DMS 273 (cell line): Measurements from ENCODE around the gene MAVS.
"Not testable (repeated sequence)": the region's sequence is repeated elsewhere in the genome, so short reads cannot be mapped to it uniquely, and the experiment has no call there.

ENCODE experiments used
- DNase-seq: peaks from one replicate; lab custom pipeline; 2025; ENCODE audit not compliant: unreplicated experiment; lab: John Stamatoyannopoulos, UW

MAVS gene

GRCh38 chr20:3847429-3847940 is 851 bp downstream of the MAVS start:
- no peak for DNase-seq

GRCh38 chr20:3848565-3848964 is 1.9 kb downstream of the MAVS start:
- DNase-seq, result no peak

- no peak for DNase-seq
Measured at GRCh38 chr20:3854462-3854871, 7.8 kb downstream of the MAVS start.

- no peak for DNase-seq
Measured at GRCh38 chr20:3857405-3857804, 10.8 kb downstream of the MAVS start.

- DNase-seq, result no peak
Measured at GRCh38 chr20:3858689-3859088, 12.1 kb downstream of the MAVS start.

- DNase-seq, result no peak
Measured at GRCh38 chr20:3861191-3861590, 14.6 kb downstream of the MAVS start.

- no peak for DNase-seq
Measured at GRCh38 chr20:3862333-3862732, 15.7 kb downstream of the MAVS start.

DNA sequence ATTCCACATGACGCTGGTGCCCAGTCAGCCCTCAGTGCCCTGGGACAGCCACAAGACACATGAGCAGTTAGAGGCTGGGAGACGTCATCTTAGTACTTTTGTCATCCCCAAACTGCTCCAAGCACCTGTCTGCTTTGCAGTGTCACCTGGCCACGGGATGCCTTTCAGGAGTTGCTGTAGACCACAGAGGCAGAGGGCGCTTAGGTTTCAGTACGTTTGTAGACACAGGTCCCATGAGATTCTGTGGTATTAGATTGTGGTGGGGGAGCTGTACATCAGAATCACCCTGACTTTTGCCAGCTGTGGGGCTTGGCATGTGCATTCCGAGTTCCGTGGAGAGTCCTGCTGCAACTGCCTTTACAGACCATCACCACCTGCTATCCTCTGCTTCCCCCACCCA is 16.7 kb downstream of the MAVS start:
- DNase-seq, result no peak

- peak; percentile 20 for DNase-seq
Measured at GRCh38 chr20:3864518-3864917, 17.9 kb downstream of the MAVS start.

- DNase-seq, result no peak
Measured at GRCh38 chr20:3865152-3865886, 18.7 kb downstream of the MAVS start.

- no peak for DNase-seq
Measured at GRCh38 chr20:3865887-3866407, 19.3 kb downstream of the MAVS start.

DNA sequence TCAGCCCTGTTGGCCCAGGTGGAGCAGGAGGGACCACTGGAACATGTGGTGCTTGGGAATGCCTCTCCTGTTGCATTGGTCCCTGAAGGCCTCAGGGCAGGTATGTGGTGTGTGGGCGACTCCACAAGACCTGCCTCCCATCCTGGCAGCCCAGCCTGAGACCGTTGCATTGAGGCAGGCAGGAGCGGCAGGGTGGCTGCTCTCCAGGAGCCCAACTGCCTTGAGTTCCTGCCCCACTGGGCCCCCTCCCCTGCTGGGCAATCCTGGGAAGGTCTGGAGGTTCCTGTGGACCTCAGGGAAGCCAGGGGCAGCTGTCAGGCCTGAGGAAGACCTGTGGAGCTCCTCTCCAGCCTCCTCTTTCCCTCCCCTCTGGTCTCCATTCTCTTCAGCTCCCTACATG is 19.8 kb downstream of the MAVS start:
- no peak for DNase-seq

DNA sequence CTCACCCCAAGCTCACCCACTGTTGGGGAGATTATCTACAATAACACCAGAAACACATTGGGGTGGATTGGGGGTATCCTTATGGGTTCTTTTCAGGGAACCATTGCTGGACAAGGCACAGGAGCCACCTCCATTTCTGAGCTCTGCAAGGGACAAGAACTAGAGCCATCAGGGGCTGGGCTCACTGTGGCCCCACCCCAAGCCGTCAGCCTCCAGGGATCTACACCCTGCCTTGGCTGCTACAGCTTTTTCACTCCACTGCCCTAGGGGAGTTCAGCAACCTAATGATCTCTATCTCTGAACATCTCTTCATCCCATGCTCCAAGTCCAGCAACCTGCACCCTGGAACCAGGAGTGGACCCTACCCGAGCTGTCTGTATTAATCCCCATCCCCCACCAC is 21.2 kb downstream of the MAVS start:
- DNase-seq, result no peak

- no peak for DNase-seq
Measured at GRCh38 chr20:3869839-3870634, 23.4 kb downstream of the MAVS start.

- DNase-seq, result peak; percentile 43
Measured at GRCh38 chr20:3871550-3872265, 25.1 kb downstream of the MAVS start.

- no peak for DNase-seq
Measured at GRCh38 chr20:3873507-3873906, 26.9 kb downstream of the MAVS start.

DNA sequence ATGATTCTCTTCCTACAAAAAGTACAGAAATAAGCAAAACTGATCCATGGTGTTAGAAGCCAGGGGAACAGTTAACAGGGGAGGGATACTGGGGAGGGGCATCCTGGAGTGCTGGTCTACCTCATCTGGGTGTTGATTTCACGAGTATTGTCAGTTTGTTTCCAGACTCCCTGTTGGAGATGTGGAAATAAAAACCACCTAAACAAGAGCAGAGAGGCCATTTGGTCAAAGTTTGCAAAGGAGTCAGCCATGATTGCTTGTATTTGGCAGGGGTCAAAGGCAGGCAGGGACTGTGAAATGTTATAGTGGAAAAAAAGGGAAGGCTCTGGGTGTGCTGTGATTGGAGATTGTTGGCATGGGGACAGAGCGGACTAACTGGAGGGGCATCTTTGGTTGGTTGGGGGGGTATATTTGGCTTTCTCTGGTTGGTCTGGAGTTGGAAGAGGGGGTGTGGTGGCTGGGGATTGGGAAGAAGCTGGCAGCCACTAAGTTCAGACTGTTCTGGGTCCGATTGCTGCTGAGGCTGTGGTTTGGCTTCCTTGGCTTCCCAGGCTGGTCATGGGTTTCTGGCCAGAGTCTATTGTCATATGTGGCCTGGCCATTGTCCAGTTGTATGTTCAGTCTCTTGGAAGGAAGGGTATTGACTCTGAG is 27.7 kb downstream of the MAVS start:
- DNase-seq, result peak; percentile 35

DNA sequence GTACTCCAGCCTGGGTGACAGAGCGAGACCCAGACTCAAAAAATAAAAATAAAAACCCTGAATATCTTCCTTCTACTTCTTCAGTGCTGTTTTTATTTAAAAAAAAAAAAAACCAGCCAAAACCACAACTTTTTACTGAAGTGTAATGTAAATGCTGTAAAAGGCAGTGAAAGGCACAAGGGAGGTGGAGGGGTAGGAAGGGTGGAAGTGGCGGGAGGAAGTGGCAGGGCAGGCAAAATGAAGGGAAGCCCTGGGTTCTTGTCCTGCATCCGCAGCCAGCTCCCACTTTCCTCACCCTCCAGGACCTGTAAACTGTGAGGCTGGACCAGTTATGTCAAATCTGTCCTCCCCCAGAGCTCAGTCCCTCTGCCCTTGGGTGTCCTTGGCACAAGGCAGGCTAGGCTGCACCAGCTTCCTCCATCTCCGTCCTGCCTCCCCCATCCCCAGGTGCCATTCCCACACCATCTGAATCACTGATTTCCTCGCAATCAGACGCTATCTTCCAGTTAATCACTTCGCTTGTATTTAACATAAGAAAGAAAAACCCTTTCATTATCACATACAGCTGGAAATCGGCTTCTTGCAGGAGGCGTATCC is 28.8 kb downstream of the MAVS start:
- no peak for DNase-seq

GRCh38 chr20:3876000-3876399 is 29.4 kb downstream of the MAVS start:
- DNase-seq, result no peak

DNA sequence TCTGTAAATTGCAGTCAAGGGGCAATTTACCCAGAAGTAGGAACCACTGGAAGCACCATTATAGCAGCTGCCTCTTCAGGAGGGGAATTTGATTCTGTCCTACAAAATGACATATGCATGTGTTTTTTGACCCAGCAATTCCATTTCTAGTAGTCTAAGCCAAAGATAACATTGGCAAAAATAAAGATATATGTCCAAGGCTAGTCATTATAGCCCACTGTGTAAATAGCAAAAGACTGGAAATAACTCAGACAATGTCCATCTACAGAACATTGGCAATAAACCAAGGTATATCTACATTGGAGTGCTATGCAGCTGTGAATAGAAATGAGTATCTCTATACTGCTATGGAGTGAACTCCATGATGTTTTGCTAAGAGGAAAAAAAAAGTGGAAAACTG is 30.0 kb downstream of the MAVS start:
- no peak for DNase-seq

GRCh38 chr20:3878921-3879274 is 32.3 kb downstream of the MAVS start:
- DNase-seq, result not testable (repeated sequence)
